GM18508 (cell line): ENCODE data around the gene GATA2.

Source experiments
- ATAC-seq: cut with Tn5 transposase; IDR thresholded peaks from one replicate; pipeline ENCODE4 v1.9.1; 2021; ENCODE audit warnings: moderate number of reproducible peaks; ENCODE audit not compliant: insufficient read depth, unreplicated experiment

GATA2 gene

DNA sequence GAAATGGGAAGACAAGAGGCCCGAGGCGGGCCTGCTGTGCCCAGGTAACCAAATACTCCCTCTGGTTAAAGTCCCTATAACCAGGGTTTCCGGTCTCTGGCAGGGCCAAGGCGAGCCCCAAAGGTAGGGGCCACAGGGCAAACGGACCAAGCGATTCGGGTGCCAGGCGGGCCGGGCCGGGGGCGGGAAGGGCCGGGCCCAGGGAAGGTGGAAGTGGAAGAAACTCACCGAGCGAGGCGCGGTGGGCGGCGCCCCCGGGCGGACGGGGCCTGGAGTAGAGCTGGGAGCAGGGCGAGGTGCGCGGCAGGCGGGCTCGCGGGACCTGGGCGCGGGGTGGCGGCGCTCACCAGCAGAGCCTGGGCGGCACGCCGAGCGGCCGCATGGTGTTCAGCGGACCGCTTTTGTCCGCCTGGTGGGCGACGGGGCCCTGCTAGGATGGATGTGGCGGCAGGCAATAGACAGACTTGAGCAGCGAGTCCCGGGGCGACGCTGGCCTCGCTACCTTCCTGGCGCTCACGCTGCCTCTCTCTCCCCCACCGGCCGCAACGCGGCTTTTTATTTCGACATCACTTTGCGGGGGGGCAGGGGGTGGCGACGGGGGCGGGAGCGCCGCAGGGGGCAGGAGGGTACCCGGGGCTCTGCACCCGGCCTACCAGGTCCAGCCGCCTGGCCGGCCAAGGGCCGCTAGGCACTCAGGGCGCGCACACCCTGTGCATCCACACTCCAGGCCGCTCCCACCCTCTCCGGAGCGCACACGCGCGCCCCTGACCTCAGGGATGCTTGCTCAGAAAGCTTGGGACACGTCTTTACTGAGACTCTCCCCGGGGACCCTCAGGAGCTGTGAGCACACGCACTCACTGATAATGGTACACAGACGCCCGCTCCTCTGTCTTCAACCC lies at the start of gene GATA2:
Gene GATA2, minus strand, starts transcription at position 531 of the 899 bp plus-strand sequence. CDS start 6,170 bp downstream, outside the sequence.
- ATAC-seq: no peak

DNA sequence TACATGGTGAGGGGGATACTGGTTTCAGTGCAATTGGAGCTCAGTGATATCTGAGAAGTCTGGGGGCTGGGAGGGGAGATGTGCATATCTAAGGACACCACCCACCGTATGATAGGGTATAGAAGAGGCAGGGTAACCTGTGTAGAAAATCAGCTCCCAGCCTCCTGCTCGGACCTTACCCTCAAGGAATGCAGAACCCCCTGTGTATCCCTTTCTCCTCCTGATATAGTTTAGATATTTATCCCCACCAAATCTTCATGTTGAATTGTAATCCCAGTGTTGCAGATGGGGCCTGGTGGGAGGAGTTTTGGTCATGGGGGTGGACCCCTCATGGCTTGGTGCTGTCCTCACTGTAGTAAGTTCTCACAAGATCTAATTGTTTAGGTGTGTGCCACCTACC lies 48.2 kb upstream of the GATA2 start:
- no peak for ATAC-seq

DNA sequence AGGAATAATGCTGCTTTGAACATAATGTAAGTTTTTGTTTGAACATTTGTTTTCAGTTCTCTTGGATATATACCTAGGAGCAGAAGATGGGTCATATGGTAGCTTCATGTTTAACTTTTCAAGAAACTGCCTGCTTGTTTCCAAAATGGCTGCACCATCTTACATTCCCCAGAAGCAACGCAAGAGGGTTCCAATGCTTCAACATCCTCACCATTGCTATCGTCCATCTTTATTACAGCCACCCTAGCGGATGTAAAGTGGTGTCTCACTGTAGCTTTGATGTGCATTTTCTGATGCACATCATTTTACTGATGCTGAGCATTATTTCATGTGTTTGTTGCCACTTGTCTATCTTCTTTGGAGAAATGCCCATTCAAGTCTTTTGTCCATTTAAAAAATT lies 46.4 kb upstream of the GATA2 start:
- ATAC-seq: no peak

DNA sequence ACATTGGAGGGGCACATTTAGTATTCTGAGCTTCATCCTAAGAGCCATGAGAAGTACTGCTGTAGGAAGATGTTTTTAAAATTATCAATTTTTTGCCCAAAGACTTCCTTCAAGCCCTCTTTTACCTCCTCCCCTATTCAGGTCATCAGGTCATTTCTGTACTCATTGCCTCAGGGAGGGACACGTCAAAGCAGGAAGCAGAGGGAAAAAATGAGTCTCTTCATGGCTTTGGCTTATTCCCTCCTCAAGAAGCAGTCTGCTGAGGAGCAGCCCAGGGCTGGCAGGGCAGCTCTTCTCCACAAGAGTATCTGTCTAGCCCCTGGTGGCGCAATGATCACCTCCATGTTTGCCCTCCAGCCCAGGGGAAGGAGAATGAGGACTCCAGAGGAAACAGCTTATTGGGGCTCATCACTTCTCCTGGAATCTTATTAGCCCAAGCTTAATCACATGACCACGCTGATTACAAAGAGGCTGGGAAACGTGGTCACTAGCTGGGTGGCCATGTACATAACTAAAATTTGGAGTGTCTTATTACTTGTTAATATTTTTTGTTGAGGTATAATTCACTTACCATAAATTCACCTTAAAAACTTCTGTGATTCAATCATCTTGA lies 44.2 kb upstream of the GATA2 start:
- no peak for ATAC-seq

DNA sequence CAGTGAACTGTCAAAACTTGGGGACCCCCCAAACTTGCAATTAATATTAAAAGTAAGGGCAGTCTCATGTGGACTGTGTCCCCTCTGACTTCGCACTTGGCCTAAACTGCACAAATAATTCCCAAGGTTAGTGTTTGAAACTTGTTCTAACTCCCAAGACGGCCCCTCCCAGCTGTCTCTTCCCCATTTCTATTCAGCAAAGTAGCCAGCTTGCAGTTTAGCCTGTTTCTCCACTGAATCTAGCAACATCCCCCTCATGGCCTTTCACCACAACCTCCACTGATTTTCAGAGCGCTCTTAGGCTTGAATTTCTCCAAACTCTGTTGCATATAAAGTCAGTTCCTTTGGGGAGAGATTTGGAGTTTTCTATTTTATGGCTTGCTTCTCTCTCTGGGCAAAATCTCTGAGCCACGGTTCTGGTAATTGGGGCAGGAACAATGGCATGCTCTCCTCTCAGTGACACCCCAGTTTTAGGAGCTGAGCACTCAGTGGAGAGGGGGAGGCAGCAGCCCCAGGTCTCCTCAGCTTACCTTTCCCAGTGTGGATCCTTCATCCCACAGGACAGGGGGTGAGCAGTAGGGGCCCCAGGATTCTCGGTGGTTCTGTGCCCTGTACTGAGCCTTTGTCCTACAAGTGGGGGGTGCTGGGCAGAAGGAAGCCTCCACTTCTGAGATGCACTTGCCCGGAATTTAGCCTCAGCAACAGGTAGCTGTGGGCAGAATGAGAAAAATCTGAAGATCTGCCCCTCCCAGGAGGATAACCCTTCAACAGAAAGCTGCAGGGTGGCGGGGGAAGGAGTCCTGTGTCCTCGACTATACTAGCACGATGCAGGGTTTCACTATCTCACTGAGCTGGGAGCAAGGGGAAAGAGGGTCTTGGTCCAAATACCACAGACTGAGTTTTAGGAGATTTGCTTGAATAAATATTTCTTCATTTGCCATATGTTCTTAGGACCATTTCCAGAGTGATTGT lies 39.3 kb upstream of the GATA2 start:
- ATAC-seq: no peak

DNA sequence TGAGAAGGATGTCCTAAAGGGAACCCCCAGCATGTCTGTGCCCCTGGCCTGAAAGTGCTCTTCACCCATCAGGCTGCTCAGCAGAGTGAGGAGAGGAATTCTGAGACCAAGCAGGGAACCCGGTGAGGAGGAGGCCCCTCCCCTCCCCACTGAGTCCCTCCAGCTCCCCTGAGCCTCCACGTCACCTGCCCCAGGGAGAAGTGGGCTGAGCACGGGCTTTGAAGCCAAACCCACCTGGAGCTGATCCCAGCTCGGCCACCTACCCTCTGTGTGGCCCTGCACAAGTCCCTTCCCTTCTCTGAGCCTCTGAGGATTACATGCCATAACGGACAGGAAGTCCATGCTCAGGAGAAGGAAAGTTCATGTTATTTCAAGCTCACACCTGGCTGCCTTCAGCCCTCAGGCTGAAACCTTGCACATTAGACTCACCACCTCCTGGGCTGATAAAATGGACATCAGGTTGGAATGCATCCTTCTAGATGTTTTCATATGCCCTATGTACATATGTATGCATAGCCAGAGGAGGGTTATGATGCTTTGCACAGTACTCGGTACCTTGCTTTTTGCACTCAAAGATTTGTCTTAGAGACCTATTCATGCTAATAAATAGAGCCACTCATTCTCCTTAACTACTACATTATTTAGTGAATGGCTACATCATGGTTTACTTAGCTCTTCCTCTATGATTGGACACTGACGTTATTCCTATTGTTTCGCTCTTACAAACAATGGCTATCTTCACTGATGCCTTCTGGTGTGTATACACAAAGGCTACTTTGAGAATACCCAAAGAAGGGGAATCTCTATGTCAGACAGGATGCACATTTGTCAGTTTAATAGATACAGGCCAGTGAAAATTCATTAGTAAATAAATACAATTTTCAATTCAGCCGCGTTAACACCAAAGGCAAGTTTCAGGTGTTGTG lies 31.6 kb upstream of the GATA2 start:
- ATAC-seq: no peak

DNA sequence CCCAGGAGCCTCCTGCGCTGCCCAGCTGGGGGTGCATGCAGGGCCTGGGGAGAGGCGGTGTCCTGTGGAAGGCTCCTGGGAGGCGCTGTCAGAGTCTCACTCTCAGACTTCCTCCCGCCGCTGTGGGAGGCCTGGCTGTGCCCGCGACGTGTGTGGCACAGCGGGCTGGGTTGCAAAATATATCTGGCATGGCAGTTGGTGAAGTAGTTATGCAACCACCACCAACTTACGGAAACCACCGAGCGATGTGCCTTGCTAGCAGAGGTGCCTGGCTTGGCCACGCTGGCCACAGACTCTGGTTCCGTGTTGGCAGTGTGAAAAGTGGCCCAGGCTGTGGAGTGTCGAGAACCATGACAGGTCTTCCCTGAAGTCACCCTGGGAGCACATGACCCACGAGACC lies 30.6 kb upstream of the GATA2 start:
- no peak for ATAC-seq

DNA sequence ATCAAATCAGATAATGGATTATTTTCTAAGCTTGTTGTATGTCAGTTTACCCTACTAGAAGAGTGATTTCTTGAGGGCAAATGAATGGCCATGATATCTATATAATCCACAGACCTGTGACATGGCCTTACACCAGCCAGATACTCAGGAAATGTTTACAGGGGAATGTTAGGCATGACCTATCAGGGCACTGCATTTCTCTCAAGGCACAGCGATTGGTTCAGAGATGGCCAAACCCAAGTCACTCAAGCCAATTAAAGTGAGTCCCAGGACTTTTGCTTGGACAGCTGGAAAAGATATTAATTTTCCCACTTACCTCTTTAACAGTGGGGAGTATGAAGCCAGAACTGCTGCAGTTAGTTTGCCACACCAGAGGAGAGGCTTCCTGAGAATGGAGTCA lies 28.7 kb upstream of the GATA2 start:
- ATAC-seq: no peak

DNA sequence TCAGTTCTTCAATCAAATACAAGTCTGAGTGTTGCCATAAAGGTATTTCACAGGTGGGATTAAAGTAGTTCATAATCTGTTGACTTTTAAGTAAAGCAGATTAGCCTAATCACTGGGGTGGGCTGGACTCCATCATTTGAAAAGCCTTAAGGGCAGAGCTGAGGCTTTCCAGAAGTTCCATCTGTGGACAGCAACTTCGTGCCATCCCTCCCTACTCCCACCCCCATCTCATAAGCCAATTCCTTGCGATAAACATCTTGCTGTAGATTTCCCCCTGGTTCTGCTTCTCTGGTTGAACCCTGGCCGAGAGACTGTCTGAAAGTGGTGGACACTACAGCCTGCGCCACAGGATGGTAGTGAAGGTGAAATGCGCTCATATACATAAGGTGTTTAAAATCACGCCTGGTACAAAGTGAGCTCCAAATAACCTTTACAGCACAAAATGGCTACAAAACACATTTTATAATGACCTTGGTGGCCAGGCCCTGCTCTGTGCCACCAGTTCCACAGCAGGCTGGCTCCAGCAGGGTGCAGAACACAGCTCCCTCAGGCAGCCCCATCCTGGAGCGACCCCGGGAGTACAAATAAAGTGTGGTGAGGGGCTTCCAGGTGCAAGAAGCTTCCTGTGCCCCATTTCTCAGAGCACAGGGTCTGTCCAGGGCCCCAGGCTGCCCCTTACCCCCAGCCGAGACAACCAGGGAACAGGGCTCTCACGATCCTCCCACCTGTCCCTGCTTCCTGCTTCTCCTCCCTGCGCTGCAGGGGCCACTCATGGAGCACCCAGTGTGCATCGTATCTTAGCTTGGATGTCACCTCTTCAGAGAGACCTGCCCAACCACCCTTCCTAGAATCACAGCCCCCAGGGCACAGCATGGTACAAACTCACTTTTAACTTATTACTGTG lies 25.8 kb upstream of the GATA2 start:
- no peak for ATAC-seq

DNA sequence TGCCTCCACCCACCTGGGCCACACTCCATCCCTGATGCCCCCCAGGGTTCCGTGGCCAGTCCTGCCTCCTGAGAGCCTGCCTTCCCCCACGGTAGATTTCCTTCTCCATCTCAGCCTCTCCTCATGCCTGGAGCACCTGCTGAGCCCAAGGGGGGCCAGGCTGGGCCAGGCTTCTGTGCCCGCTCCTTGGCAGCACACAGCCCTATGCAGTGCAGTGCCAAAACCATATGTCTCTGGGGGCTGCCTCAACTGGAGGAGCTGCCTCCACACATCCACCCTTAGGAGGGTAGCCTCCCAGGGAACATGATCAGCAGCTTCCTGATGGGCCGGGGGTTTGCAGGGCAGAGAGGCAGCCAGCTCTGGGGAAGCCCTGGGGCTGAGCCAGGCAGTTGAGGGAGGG lies 24.6 kb upstream of the GATA2 start:
- no peak for ATAC-seq

DNA sequence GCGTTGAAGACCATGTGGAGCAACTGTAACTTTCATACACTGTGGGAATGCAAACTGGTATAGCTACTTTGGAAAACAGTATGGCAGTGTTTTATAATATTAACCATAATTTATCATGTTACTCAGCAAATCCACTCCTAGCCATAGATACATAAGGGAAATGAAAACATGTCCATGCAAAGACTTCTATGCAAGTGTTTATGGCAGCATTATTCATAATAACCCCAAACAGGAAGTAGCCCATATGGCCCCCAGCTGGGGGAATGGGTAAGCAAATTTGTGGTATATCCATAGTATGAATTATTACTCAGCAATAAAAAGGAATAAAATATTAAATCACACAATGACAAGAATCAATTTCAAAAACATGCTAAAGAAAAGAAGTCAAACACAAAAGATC lies 23.0 kb upstream of the GATA2 start:
- no peak for ATAC-seq

DNA sequence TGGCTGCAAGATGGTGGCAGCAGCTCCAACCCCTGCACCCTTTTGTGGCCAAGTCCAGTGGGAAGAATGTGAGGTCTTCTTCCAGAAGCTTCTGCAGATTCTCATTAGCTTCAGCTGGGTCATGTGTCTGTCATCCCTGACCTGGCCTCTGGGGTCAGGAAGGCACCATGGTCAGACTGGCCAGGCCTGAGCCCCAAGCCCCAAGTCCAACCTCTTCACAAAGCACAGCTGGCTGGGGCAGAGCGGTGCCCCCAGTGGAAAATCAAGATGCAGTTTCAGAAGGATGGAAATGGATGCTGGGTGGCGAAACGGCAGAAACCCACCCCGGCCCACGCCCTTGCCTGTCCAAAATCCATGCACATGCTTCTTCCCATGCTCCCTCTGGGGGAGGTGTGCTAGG lies 15.9 kb upstream of the GATA2 start:
- no peak for ATAC-seq

DNA sequence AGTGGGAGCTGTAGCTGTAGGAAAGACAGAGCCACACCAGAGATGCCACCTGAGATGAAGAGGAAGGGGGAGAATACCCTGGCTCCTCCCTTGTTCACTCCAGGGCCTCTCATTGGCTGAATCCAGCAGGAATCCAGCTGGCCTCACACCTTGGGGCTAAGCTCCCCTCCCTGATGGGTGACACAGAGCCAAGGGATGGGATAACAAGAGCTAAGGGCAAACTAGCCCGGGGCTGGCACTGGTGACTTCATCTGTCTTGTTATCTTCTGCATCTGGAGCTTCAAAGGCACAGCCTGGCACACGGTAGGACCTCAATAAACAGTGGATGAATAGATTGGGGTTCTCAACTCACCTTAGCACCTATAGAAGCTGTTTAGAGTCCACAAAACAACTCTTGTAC lies 13.8 kb upstream of the GATA2 start:
- no peak for ATAC-seq

DNA sequence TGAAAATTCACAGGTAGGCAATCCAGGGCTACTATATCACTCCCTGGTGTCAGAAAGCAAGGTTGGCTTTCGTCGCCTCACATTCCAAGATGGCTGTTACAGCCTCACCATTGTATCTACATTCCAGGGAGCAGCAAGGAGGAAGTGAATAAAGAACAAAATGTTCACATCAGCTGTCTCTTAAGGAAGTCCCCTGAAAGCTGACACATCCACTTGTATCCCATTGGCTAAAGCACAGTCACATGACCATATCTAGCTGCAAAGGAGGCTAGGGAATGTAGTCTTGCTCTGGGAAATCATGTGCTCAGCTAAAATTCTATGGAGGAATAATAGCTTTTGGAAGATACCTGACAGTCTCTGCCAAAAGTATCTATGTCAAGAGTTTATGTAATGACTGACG lies 12.8 kb upstream of the GATA2 start:
- no peak for ATAC-seq

DNA sequence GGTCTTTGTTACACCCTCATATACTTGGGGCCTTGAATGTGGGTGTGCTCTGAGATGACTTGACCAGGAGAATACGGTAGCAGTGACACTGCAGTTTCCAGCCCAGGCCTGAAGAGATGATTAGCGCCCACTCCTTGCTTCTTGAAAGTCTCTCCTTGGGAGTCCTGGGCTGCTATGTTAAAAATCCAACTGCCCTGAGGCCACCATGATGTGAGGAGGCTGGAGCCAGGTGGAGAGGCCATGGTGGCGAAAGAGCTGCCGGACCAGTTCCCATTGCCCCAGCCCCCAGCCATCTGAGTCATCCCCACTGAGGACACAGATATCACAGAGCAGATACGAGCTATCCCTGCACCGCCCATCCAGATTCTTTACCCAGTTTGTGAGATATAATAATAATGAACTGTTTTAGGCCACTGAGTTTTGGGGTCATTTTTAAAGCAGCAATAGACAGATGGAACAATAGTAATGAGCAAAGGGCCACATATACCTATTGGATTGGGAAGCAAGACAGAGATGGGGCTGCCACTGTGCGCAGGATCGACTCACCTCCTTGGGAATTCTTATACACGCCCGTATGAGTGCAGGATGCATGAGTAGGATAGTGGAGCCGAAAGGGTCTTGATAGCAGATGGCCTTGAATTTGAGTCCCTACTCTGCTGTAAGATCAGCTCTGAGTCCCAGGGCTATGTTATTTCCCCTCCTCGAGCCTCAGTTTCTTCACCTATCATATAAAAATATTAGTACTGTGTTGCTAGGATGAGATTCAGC lies 12.1 kb upstream of the GATA2 start:
- no peak for ATAC-seq

DNA sequence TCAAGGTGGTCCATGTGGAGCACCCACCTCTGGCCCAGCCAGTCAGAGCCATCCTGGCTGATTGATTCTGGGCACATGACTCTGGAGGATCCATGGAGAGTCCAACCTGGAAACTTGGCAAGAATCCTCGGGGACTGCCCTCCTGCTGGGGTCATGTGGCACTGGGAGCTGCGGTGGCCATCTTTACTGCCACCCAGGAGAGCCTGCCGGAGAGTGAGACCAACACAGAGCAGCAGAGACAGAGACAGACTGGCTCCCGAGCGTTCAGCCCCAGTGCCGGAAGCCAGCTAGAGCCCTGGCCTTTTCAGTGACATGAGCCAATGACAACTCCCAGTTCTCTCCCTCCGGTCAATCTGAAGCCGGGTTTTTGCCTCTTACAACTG lies 11.5 kb upstream of the GATA2 start:
- ATAC-seq: no peak

DNA sequence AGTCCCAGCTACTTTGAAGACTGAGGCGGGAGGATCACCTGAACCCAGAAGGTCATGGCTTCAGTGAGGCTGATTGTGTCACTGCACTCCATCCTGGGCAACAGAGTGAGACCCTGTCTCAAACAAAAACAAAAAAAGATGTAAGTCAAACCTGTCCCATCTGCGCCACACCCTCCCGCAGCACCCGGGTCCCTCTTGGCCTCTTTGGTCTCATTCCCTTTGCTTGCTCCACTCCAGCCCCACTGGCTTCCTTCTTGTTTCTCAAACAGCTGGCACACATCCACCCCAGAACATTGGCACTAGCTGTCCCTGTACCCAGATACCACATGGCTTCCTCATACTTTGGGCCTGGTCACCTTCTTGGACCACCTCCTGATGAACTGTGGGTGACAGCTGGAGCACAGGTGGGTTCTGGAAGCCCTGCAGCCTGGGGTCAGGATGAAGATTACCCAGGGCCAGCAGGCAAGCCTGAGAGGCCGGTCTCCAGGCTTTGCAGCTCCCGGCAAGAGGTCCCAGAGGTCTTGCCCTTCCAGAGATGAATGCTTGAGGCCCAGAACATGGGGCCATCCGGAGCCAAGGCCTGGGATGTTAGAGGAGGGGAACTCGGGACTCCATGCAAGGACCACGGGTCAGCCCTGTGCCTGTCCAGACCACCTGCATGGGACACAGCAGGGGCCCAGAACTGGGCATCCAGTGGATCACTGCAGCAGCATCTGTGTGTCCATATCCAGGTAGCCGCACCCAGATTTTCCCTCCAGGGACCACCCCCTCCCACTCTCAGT lies 10.9 kb upstream of the GATA2 start:
- no peak for ATAC-seq
